GM21381 (cell line): ENCODE measurements around the gene TPRA1.
"Not testable (repeated sequence)": the region's sequence is repeated elsewhere in the genome, so short reads cannot be mapped to it uniquely, and the experiment has no call there.

Experiments
- ATAC-seq: cut with Tn5 transposase; IDR thresholded peaks from one replicate; pipeline ENCODE4 v1.9.1; 2021; ENCODE audit warnings: mild to moderate bottlenecking, moderate library complexity; ENCODE audit not compliant: unreplicated experiment

TPRA1 gene

DNA sequence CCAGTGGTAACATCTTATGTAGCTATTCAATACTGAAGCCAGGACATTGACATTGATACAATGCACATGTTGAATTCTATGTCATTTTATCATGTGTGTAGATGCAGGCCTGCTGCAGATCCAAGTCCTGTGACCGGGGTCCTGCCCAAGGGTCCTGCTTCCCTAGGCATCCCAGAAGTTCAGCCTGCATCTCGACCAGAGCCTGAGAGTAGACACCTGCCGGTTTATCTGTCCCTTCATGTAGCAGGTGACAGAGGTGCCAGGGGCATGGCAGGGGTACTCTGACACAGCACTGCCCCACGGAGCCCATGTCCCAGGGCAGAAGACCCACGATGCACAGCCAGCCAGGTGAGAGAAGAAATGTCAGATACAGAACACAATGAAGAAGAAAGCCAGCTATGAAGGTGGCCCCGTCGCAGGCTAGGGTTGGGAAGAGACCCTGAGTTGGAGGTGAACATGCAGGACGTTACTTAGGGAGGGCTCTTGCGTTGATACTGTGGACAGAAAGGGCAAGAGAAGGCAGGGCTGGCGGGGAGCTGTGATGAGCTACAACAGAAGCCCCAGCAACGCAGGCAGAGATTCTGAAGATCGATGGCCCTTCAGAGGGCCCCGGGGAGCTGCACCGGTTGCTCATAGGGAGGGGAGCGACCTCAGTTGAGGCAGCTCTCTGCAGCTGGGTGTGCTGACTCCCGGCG, 51.0 kb downstream of the TPRA1 start:
- ATAC-seq: no peak

DNA sequence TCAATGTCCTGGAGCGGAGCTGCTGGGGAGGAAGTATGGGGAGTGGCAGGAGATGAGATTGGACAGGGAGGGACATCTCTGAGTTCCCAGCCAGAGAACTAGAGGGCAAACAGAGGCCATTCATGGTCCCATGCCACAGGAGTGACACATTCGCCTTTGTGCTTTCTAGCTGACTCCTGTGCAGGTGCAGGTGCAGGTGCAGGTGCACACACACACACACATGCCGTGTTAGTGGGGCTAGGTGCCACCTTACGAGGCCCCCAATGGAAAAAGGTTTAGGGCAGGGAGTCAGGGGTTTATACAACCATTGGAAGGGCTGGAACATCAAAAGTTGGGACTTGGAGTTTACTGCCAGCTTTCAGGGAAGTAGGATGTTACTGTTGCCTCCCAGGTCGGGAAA, 52.0 kb downstream of the TPRA1 start:
- no peak for ATAC-seq

DNA sequence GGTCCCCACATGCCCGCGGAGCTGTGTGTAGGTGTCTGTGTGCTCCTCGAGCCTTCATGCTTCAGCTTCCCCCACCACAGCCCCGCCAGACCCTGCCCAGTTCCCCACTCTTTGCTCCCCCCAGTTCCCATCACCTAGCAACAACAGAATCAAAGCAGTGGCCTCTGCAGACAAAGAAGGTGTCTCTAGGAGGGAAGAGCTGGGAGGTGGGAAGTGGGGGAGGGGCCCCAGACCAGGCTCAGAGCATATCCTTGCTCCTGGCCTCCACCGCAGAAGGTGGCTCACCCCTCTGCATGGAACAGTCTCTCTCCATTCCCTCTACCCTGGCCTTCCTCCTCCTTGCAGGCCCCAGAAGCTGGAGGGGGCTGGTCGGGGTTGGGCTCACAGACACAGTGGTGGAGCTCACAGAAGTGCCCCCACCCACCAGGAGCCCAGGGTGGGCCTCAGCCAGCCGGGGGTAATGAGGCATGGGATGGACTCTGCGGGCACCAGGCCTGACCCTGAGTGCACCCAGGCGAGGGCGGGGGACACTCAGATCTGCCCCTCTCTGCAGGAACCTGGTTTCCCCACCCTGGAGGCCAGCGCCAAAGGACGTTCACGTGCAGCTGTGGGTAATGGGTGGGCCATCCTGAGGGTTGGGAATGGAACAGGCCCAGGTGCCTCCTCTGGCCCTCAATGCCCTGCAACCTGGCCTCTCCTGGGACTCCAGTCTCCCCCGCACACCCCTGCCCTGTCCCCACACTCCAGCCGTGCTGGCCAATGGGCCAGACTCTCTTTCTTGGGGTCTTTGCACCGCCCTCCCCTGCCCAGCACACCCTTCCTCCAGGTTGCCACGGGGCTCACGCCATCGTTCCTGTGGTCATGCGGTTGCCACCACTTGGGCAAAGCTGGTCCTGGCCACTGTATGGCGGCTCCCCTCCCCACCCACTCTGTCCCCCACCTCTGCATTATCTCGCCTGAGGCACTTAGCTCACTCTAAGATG, 53.4 kb downstream of the TPRA1 start:
- no peak for ATAC-seq

DNA sequence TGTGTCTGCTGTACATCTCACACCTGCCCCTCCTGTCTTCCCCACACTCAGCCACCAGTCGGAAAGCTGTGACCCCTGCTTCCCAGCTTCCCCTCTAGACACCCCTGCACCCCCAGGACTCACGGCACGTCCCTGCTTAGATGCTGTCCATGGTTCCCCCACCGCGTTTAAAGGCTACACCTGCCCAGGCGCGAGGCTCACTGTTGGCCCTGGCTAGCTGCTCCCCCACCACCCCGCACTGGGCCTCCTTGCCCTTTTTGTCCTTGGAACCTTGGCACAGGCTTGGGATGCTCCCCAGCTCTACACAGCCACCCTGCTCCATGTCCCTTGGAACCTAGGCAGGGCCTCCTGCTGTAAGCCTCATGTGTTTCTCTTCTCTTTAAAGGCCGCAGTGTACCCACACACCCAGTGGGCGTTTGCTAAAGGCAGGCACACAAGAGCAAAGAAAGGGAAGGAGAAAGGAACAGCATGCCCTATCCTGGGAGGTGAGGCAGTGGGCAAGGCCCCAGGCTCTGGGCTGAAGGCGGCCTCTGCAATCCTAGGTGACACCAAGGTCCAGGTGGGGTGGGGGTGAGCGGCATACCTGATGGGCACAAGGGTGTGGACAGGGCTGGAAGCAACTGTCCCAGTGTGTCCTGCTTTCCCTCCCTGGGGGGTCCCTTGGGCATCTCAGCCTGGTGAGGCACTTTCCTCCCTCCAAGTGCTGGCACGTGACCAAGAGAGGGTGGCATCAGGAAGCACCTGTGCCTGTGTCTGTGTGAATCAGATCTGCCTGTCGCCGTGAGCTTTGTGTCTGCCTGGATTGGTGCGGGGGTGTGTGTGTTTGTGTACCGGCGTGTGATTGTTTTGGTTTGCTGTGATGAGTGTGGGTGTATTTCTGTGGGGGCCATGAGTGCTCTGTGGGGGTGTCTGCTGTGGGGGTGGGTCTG, 54.4 kb downstream of the TPRA1 start:
- no peak for ATAC-seq

DNA sequence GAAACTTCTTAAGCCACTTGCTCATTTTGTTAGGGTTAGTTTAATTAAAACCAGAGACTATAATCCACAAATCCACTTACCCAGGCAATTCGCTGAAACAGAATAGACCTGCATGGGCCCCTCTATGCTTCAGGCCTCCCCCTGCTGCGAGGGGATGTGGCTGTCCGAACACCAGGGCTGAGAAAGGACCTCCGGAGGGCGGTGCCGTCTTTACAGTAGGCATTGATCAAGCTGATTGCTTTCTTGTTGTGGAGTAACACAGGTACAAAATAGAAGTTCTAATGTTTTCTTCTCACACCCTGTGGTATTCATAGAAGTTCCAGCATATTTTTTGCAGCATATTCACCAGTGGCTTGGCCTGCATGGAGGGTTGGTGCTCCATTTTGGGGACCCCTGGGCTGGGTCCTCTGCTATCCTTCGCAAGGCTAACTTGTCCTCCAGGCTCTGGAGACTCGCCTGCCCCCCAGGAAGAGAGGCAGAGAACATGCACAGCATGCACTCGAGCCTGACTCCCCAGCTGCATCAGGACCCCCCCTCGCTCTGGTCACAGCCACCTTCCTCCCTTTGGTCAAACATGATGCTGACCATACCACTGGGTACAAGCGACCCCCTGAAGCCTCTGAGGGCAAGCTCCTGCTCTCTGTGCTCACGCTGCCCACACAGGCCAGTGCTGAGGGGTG, 55.3 kb downstream of the TPRA1 start:
- ATAC-seq: no peak

DNA sequence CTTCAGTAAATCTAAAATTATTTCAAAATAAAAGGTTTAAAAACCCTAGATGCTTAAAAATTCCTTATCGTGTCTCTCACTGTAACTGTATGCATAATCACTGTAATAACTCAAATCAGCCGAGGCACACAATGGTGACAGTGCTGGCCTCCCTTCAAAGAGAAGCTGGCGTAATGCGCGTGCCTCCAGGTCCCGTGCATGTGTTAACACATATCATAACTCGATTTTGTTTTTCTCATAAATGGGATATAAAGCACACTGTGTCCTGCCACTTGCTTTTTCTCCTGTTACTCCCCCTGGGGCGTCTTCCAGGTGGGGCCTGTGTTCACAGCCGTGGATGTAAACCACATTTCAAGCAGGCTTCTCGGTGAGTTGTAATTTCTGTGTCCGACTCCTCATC, 56.0 kb downstream of the TPRA1 start:
- ATAC-seq: no peak

DNA sequence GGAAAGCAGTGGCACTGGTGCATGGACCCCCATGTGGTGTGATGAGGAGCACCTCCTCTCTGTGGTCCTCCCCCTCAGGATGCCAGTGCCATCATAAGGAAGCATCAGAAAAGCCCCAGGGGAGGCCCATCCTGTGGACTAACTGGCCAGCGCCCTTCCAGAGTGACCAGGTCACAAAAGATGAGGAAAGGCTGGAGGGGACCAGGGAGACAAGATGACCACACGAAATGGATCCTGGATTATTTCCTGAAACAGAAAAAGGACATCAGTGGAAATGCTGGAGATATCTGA, 56.4 kb downstream of the TPRA1 start:
- no peak for ATAC-seq

DNA sequence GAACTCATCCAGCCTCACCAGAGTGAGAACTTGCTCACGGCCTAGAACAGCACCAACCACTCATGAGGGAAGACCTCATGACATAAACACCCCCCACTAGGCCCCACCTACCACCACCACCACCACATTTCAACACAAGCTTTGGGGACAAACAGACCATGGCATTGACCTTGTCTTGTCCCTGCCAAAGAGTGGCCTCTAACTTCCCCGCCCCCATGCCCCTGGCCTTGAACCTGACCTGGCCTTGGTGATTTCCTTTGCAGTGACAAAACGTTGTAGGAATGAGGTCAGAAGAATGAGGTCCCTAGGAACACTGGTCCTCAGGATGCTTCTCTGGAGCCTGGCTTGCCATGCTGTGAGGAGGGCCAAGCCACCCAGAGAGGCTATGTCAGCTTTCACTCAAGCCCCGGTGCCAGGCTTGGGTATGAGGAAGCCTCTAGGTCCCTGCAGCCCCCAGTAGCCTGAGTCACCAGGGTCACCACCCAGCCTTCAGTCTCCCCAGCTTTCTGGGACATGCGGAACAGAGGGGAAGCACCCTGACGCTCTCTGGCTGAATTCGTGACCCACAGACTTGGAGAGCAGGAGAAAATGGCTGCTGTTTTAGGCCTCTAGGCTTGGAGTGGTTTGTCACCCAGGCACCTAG, 57.9 kb downstream of the TPRA1 start:
- no peak for ATAC-seq

DNA sequence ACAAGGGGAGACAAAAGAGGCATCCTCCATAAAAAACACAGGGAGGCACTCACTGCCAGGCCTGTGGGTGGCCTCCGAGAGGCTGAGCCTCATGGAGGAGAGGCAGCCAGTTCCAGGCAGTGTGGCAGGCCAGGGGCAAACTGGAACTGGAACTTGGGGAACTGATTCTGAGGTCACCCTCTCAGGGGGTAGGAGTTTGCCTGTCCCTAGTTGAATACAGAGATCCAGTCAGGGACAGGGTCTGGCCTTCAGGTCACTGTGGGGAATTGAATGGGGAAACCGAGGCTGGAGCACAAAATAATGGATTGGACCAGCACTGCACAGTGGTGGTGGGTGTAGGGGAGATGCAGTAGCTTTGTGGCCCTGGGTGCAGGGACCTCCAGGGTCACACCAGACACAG, 58.7 kb downstream of the TPRA1 start:
- ATAC-seq: no peak

DNA sequence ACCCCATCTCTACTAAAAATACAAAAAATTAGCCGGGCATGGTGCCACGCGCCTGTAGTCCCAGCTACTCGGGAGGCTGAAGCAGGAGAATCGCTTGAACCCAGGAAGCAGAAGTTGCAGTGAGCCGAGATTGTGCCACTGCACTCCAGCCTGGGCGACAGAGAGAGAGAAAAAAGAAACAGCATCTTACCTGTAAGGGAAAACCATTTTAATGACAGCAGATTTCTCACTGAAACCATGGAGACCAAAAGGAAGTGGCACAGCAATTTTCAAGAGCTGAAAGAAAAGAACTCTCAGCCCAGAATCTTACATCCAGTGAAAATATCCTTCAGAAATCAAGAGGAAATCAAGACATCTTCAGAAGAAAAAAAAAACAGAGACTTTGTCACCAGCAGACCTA, 59.7 kb downstream of the TPRA1 start:
- not testable (repeated sequence) for ATAC-seq

DNA sequence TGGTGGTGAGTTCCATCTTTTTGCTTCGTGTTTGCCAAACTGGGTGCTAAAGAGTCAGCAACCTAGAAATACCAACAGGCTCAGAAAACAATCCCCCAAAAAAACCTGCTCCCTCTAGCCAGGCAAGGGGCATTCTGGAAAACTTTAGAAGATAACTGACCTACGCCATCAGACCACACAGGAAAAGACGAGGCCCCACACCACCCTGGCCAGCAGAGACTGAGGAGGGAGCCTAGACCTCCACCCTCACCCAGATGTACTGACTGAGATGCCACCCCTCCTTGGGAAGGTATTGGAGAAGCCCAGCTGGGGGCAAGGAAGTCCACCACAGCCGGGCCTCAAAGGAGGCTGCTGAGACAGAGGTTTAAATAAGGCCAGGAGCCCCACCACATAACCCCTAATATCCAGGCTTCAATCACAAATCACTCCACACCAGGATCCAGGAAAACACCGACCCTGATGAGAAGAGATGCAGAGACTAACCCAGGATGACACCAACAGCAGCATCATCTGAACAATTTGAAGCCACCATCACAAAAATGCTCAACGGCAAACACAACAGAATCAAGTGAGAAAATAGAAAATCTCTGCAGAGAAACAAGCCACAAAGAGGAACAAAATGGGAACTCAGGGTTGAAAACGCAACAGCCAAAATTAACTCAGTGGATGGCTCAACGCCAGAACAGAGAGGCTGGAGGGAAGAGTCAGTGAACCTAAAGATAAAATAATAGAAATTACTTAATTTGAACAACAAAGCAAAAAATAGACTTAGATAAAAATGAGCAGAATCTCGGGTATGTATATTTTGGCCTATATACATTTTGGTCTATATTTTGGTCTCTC, 61.0 kb downstream of the TPRA1 start:
- no peak for ATAC-seq

DNA sequence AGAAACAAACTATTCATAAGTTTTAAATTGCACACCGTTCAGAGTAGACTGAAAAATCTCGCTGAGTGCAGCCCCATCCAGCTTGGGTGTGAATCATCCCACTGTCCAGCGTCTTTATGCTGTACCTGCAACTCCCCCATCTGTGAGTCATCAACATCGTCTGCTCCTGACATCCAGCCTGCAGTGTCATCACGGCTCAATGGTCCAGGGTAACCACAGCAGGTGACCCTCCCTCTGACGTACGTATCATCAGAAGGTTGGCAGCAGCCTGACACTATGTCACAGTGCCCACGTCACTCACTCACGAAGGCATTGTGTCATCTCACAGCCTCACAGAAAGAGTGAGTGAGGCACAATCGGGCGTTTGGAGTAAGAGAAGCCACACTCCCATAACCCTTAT, 65.2 kb downstream of the TPRA1 start:
- no peak for ATAC-seq

DNA sequence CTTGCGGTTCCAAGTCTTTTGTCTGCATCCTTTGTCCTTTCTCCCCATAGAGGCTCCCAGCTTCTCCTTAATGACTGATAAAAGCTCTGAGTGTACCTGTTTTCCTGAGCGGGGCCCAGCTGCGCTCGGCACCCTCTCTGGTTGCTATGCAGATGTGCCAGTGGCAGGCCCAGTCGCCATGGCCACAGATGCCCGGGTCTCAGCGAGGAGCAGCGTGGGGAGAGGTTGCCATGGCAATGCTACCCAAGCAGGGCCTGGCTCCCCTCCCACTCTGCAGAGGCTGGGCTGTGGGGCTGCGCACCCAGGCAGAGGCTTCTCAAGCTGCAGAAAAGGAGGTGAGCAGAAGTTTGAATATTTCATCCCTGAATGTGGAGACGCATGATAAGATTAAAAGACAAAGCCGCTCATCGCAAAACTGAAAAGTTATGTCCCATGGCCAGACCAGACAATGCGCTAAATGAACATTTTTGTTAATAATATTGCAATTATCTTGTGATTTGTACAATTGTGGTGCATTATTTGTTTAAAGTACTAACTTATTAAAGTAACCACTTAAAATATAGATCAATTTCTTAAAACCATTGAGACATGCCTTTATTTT, 66.1 kb downstream of the TPRA1 start:
- ATAC-seq: no peak
